ENCODE results near the gene ZBTB7C. TPM values are rescaled to one million over a fixed set of nuclear protein-coding genes. Genes with fewer than 3 reads are reported as not detected.

ZBTB7C gene
- total and polyA plus RNA-seq, 2 of the 4 experiments (the other 2 are of a cell fraction): not detected

DNA sequence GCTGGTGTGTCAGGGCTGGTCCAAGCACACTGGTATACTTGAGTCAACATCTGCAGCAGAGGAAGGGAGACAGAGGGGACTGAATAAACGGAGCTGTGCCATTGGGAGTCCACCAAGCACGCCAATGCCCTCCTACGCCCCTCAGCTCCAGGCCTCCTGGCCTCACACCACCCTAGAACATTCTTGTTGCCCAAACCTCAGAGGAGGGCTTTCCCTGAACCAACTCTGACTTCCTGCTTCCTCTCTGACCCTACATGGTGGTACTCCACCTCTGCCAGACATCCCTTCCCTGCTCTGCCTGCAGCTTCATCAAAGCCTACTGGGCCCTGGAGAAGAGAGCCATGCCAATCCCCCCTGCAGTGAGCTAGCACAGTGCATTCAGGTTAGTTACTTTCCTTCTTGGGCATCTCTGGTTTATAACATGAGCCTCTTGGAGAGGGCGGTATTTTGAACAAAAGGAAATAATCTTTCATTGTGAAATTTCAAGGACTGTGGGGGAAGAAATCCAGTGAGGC, 54.4 kb downstream of the ZBTB7C start:
- H3K56ac ChIP-seq (ENCODE audit: extremely low read depth, insufficient read depth, low read length): no peak overlapping the region
- H3K9me3 ChIP-seq (ENCODE audit: control insufficient read depth, insufficient read depth, low read length): no peaks in the 10 kb centered on the region
- H3K4ac ChIP-seq (ENCODE audit: low read depth, low read length): no peak overlapping the region
- CTCF ChIA-PET: no interaction called here
- no TSS peak for BruUV-seq (replicated peaks)
- TF ChIP-seq CHD1 (IDR thresholded peaks at IDR 0.05; ENCODE audit: low read depth, low read length) (no peak), RFX5 (IDR thresholded peaks at IDR 0.05; ENCODE audit: low read depth, low read length) (no peak), RAD21 (IDR thresholded peaks at IDR 0.05; ENCODE audit: low read length) (no peak), RCOR1 (IDR thresholded peaks at IDR 0.05; ENCODE audit: insufficient replicate concordance, low read length) (no peak), POLR2A (IDR thresholded peaks at IDR 0.05; ENCODE audit: low read depth, low read length) (no peak), CEBPB (IDR thresholded peaks at IDR 0.05; ENCODE audit: low read depth, low read length) (no peak), BHLHE40 (IDR thresholded peaks at IDR 0.05; ENCODE audit: low read depth, low read length) (no peak), NFE2L2 (IDR thresholded peaks at IDR 0.05; ENCODE audit: low read depth, low read length) (no peak), MAFK (IDR thresholded peaks at IDR 0.05; ENCODE audit: low read depth, low read length) (no peak), FOS (IDR thresholded peaks at IDR 0.05; ENCODE audit: low read depth, low read length) (no peak), MAZ (IDR thresholded peaks at IDR 0.05; ENCODE audit: borderline replicate concordance, low read depth, low read length) (no peak), SMC3 (IDR thresholded peaks at IDR 0.05; ENCODE audit: low read depth, low read length) (no peak), MXI1 (IDR thresholded peaks at IDR 0.05; ENCODE audit: borderline replicate concordance, low read depth, low read length) (no peak)
- TF ChIP-seq, protein P1, sequence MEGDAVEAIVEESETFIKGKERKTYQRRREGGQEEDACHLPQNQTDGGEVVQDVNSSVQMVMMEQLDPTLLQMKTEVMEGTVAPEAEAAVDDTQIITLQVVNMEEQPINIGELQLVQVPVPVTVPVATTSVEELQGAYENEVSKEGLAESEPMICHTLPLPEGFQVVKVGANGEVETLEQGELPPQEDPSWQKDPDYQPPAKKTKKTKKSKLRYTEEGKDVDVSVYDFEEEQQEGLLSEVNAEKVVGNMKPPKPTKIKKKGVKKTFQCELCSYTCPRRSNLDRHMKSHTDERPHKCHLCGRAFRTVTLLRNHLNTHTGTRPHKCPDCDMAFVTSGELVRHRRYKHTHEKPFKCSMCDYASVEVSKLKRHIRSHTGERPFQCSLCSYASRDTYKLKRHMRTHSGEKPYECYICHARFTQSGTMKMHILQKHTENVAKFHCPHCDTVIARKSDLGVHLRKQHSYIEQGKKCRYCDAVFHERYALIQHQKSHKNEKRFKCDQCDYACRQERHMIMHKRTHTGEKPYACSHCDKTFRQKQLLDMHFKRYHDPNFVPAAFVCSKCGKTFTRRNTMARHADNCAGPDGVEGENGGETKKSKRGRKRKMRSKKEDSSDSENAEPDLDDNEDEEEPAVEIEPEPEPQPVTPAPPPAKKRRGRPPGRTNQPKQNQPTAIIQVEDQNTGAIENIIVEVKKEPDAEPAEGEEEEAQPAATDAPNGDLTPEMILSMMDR (conservative IDR thresholded peaks at IDR 0.05; ENCODE audit: low read depth, low read length): no peak
- TF ChIP-seq, protein P2, sequence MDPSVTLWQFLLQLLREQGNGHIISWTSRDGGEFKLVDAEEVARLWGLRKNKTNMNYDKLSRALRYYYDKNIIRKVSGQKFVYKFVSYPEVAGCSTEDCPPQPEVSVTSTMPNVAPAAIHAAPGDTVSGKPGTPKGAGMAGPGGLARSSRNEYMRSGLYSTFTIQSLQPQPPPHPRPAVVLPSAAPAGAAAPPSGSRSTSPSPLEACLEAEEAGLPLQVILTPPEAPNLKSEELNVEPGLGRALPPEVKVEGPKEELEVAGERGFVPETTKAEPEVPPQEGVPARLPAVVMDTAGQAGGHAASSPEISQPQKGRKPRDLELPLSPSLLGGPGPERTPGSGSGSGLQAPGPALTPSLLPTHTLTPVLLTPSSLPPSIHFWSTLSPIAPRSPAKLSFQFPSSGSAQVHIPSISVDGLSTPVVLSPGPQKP (IDR thresholded peaks at IDR 0.05; ENCODE audit: borderline replicate concordance, low read depth, low read length): no peak
- TF ChIP-seq, protein P3, sequence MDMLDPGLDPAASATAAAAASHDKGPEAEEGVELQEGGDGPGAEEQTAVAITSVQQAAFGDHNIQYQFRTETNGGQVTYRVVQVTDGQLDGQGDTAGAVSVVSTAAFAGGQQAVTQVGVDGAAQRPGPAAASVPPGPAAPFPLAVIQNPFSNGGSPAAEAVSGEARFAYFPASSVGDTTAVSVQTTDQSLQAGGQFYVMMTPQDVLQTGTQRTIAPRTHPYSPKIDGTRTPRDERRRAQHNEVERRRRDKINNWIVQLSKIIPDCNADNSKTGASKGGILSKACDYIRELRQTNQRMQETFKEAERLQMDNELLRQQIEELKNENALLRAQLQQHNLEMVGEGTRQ (IDR thresholded peaks at IDR 0.05; ENCODE audit: low read depth, low read length): no peak
- H4K20me1 ChIP-seq (ENCODE audit: insufficient read depth, low read length): no peaks in the 10 kb centered on the region
- DNase-seq (no peak), ATAC-seq (ENCODE audit: low read depth) (no peak)
- no peak overlapping the region for H3K4me2 ChIP-seq (ENCODE audit: low read depth, low read length)
- peaks cover 19% of the 10 kb centered on the region for H3K27me3 ChIP-seq (ENCODE audit: control insufficient read depth, insufficient read depth, low read length)
- no peak overlapping the region for H2AK5ac ChIP-seq (ENCODE audit: low read depth, low read length)
- intact Hi-C loops (cut with micrococcal nuclease) (no loop called here), dilution Hi-C loops (cut with HindIII; ENCODE audit: low sequenced_read_pairs, unreplicated experiment) (no loop called here), in situ Hi-C loops (cut with MboI; ENCODE audit: low sequenced_read_pairs) (no loop called here)
- no peaks in the 10 kb centered on the region for H3K4me1 ChIP-seq (ENCODE audit: control insufficient read depth, insufficient read depth, low read length)
- no peak overlapping the region for H2BK120ac ChIP-seq (ENCODE audit: low read depth, low read length)
- no peak overlapping the region for H3K27ac ChIP-seq (ENCODE audit: insufficient read depth, low read length)
- H4K8ac ChIP-seq (ENCODE audit: low read depth in 2 of 2, low read length in 2 of 2): no peak overlapping the region
- H4K5ac ChIP-seq (ENCODE audit: low read depth, low read length): no peak overlapping the region
- H4K91ac ChIP-seq (ENCODE audit: insufficient read depth, low read depth, low read length): no peak overlapping the region
- WGBS, 2 experiments (ENCODE audit: extremely low coverage in 2 of 2, insufficient read length in 1 of 2): no CpG with 5 or more reads among the region's 4 CpGs
- no peaks in the 10 kb centered on the region for H3K79me1 ChIP-seq (ENCODE audit: low read depth in 1 of 2, low read length in 2 of 2)
- no peak overlapping the region for H3K14ac ChIP-seq (replicated peaks; ENCODE audit: low read depth, low read length)
- H3K36me3 ChIP-seq (ENCODE audit: control insufficient read depth, insufficient read depth, low read length): no peaks in the 10 kb centered on the region
- H3K18ac ChIP-seq (ENCODE audit: low read depth, low read length): no peak overlapping the region
- H3K9me1 ChIP-seq (ENCODE audit: insufficient read depth, low read length): no peaks in the 10 kb centered on the region
- no peak overlapping the region for H2AFZ ChIP-seq (replicated peaks; ENCODE audit: low read length, poor library complexity)
- H3K4me3 ChIP-seq (ENCODE audit: insufficient read depth, low read depth, low read length): no peak overlapping the region
- H2BK20ac ChIP-seq (ENCODE audit: low read depth, low read length): no peak overlapping the region
- no peak overlapping the region for H2BK5ac ChIP-seq (ENCODE audit: low read depth, low read length, poor library complexity, severe bottlenecking)
- H2AK9ac ChIP-seq (replicated peaks; ENCODE audit: low read depth, low read length, poor library complexity): no peak overlapping the region
- no peak overlapping the region for H2BK15ac ChIP-seq (ENCODE audit: low read depth, low read length)
- H3K23ac ChIP-seq (ENCODE audit: low read depth, low read length): no peak overlapping the region
- POLR2A ChIA-PET (ENCODE audit: unreplicated experiment): no interaction called here
- no peak overlapping the region for H3K9ac ChIP-seq (ENCODE audit: low read depth, low read length)
